ENCODE data around the gene RALB.
"Not testable (repeated sequence)": the region's sequence is repeated elsewhere in the genome, so short reads cannot be mapped to it uniquely, and the experiment has no call there.

The RALB gene

DNA sequence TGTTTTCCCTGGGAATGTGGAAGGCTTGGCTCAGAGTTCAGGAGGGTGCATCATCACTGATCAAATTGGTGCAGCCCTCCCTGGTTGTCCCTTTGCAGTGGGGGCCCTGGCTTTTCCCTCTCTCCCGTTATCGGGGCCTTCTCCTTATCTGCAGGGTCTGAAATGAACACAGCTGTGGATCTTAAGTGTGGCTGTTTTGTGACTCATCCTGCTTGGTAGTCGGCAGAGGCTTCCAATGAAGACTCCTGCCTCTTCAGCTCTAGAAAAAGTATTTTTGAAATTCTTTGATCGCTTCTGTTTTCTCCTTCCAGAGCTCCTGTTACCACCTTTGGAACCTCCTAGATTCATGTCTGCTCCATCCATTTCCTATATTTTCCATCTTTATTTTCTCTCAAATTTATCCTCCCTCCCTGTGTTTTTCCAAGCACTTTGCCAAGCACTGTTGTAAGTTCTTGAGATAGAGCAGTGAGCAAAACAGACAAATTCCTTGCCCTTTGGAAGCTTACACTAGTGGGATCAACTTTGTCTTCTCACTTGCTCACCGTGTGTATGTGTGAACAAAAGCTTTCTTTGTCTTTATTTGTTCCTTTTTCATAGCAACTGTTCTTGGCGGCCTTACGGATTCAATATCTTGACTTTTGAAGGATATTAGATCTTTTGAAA is 45.7 kb downstream of the RALB start:
- no peak for FAIRE-seq

DNA sequence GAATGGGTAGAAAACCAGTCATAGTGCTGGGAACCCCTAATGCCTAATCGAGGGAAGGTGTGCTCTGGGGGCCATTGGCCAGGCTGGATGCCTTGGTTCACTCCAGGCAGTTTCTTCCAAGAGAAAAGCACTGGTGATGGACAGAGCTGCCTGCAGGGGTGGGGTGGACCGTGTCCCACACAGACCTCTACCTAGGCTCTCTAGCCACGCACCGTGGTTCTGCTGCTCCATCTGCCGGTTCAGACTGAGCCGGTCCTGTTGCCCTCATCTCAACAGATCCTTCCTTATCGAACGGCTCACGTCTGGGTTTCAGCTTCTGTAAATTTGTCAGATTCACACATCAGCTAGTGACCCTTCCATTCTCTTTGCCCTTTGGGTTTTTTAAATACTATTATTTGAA is 46.4 kb downstream of the RALB start:
- no peak for FAIRE-seq

DNA sequence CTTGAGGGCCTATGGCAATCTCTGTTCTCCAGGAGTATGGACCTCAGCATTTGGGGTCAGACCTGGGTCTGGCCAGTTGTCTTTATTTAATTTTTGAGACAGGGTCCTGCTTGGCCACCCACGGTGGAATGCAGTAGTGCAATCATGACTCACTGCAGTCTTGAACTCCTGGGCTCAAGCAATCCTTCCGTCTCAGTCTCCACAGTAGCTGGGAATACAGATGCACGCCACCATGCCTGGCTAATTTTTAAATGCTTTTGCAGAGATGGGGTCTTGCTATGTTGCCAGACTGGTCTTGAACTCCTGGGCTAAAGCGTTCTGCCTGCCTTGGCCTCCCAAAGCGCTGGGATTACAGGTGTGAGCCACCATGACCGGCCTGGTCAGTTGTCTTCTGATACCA is 46.9 kb downstream of the RALB start:
- FAIRE-seq: no peak

DNA sequence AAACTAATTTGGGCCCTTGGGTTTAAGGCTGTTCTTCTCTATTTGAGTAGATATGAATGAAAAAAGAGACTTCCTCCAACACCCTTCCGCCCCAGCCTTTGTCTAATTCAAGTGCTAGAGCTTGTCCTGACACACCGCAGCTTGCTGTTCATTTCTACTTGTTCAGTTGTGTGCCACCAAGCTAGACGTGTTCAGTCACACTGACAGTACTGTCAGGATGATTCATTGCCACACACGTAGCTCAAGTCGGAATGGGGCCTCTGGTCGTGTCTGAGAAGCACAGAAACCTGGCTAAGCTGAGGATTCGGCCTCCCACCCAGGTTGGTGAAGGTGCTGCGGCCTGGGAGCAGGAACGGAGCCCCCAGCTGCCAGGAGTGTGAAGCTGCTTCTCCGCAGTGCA is 47.7 kb downstream of the RALB start:
- no peak for FAIRE-seq

DNA sequence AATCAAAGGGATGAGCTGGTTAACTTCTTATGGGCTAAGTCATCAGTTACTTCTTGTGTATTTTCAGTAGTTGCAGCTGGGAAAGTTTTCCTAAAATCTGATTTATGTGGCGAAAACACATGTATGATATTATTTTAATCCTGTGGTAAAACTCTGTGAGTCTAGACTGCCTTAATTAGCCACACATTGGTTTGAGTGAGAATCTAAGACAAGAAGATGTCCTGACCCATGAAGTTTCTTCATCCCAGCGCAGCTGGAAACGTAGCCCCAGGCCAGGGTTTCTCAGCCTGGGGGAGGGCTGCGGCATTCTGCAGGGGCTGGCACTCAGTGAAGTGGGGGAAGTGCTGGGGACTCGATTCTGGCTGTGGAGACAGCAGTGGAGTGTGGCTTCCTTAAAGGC is 48.6 kb downstream of the RALB start:
- no peak for FAIRE-seq

DNA sequence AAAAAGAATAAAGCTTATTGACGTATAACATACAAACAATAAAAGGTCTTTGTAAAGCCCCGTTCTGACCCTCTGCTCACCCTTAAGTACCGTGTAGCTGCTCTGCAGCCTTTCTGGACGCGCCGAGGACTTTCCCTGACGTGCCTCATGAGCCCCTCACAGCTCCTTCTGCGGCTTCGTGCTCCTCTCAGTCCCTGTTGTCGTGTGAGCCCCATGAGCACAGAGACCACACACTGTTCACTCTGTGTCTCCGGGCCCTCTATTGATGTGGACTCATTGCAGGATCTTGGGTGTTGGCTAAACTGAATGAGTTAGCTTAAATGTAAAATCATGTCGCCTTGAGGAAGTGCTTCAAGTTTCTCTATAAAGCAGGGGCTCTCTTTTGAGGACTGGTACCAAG is 49.6 kb downstream of the RALB start:
- no peak for FAIRE-seq

DNA sequence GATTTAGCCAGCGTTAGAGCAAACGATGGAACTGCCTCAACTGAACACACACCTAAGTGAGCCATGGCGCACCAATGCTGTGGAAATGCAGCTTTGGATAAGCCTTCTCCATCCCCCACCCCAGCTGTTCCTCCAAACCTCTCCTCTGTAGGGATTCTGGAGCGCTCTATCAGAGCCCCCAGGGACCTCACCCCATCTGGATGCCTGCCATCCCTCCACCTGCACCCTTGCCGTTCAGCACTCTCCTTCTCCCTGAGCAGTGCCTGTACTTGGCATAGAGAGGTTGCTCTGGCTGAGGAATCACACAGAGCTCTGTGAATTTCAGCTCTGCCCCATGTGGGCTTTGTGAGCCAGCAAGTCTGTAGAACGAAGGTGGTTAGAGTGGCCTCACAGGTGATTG is 50.5 kb downstream of the RALB start:
- no peak for FAIRE-seq

DNA sequence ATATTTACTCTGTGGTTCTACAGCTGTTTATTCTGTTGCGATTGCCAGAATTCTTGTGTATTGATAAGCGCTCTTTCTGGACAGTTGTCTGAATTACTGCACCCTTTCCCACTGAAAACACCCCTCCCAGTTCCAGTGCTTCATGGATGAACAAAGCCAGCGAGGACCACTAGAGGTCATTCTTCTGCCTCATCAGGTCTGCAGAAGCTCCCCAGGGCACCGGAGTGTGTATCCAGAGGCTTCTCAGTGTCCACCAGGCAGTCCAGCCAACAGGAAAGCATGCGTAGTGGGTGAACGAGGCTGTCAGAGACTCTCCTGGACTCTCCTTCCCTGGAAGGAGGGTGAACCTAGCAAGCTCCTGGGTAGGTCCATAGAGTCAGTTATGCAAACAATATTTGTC is 52.6 kb downstream of the RALB start:
- no peak for FAIRE-seq

DNA sequence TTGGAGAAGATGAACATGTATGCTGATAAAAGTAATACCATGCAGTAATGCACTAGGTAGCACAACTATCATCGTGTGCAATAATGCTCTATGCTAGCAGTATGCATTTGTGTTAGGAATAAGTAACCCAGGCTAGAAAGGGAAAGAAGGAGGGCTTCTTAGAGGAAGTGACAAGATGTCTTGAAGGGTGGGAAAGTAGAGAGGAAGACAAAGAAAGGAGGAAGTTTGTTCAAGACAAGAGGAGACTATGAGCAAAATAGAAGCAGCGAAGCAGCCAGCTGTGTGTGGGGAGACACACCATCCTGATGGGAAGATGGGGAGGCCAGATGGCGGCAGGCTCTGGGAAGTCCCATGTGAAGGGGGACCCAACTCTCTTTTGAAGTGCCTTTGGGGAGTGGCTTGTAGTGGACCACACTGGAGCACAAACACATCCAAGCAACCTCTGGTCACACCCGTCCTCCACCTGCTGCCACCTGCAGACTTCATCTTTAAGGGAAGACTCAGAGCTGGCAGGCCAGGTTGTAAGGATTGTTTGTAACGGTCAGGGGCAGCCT is 53.4 kb downstream of the RALB start:
- no peak for FAIRE-seq

DNA sequence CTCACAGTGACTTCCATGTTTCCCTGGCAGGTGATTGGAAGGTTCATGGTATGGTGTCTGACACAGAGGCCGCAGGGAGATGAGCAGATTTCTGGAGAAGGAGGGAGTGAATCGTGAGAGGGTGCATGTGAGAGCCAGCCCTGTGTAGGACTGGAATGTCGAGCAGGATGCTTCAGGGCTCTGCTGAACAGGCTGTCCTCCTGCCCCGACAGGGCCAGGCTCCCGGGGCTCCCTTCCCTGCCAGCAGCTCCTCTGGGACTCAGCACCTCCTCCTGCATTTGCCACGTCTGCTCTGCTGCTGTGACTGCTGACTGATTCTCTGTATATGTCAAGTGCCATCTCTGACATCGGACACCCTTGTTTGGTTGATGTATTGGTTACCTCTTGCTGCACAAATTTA is 54.8 kb downstream of the RALB start:
- FAIRE-seq: no peak

DNA sequence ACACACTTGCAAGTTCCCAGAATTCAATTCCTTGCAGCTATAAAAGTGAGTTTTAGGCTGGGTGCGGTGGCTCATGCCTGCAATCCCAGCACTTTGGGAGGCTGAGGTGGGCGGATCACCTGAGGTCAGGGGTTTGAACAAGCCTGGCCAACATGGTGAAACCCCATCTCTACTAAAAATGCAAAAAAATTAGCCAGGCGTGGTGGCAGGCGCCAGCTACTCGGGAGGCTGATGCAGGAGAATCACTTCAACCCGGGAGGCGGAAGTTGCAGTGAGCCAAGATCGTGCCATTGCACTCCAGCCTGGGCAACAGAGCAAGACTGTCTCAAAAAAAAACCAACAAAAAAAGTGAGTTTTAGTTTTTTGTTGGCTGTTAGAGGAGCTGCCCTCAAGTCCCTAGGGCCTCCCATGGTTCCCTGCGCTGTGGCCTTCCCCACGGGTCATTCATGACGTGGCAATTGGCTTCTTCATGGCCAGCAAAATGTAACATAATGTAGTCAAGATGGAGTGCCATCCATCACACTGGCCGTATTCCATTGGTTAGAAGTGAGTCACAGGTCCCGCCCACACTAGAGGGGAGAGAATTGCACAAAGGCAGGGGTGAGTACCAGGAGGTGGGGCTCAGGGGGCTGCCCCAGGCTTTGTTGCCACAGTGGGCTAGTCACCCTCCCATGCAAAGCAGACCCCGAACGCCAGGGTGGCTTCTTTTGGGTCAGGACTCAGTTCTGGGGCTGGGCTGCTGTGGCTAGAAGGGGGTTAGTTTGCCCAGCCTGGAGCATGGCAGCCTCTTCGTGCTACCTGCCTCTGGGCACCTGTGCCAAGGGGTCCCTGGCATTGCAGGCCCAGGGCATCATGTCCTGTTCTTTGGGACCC is 55.6 kb downstream of the RALB start:
- no peak for FAIRE-seq

DNA sequence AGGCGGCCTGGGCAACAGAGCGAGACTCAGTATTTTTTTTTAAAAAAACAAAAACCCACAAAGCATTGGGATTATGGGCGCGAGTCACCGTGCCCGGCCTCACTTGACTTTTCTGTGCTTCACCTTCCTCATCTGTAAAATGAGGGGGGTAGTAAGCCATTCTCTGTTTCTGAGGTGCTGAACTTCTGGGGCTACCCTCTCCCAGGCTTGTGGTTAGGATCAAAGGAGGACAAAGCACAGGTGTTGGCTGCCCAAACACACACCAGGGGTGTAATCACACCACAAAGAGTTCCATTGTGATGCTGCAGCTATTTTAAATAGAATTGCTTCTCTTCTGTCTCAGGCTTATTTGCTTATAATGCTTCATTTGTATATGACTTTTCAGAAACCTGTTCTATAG is 57.5 kb downstream of the RALB start:
- FAIRE-seq: no peak

DNA sequence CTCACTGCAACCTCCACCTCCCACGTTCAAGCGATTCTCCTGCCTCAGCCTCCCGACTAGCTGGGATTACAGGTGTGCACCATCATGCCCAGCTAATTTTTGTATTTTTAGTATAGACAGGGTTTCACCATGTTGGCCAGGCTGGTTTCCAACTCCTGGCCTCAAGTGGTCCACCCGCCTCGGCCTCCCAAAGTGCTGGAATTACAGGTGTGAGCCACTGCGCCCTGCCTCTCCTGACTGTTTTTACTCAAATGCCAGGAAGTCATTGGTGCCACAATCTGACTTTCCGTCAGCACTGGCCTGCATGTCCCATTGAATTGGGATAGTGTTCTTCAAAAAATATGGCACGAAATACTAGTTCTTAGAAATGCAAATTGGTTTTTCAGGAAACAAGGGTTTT is 58.2 kb downstream of the RALB start:
- not testable (repeated sequence) for FAIRE-seq

DNA sequence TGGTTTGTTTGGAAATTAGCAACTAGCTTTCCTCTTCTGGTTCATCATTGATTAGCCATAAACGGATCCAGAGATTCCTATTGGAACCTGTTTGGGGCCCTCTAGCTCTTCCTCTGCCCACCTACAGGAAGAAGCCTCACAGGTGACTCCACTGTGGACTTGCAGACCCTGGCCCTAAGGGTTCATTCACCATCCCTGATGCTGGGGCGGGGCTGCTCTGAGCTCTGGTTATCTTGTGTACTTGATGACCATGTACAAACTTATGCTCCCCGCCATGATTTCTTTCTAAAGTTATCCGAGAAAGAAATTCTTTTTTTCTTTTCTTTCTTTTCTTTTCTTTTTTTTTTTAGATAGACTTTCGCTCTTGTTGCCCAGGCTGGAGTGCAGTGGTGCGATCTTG is 59.4 kb downstream of the RALB start:
- no peak for FAIRE-seq

DNA sequence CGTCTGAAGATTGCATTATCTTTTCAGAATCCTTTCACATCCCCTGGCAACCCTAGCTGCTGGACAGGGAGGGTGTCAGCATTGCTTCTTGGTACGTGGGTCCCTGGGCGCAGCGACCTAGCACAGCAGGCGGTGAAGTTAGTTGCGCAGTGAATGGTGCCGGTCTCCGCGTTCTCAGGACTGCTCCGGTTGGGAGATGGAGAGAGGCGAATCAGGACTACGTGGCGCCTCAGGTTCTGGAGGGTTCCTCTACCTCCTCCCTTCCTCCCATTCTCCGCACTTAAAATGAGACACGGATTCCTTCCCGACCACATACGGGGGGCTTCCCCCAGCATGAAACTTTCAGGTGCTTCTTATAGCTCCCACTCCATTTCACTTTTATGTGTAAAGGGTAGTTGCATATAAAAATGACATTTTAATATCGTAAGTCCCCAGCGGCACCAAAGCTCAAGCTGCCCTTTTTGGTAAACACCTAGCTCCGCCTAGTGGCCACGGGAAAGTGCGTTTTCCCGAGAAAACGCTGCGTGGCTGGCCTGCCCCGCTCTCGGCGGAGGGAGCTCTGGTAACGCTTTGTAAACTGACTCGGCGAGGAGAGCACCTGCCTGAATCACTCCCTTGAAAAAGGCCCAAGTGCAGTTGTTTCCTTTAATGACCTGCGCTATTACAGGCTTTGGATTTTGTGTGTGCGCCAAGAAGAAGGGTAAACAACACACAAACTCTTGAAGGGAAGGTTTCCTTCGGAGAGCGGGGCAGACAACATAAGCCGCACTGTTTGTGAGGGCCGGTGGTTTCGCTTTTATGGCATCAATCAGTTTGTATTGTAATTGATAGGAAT is 60.4 kb downstream of the RALB start:
- FAIRE-seq: no peak

DNA sequence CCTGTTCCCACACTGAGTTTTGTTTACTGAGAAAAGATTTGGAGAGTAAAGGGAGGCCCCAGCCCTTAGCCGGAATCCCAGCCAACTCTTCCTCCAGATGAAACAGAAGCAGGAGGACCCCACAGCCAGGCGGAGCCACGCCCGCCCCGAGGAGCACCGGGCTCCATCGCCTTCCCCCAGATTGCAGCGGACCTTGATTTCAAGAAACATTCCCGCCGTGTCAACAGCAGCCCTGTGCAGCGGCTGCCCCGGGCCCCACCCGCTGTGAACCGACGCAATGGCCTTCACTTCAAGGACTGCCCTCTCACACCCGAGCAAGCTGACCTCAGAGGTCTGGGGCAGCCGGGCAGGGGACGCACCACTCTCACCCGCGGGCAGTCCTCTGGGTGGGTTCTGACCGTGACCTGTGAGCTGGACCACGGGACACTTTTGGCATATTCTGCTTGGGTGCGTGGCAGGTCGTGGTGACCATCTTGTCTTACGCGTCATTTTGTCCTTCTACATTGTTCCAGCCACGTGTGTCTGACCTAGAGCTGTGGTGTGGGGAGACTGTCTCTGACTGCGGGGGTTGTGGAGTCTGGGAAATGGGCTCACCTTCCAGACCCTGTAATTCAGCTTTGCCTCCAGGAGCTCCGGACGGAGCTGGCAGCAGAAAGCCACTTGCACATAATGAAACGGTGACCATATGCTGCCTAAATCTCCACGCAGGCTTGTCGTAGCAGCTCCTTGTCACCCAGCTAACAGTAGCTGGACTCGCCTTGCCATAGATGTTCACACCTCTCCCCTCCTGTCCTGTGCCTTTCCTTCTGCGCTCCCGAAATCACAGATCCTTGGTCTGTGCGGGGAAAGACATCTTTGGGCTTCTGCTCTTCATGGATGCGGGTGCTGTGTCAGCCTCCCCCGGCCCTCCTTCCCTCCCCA is 61.3 kb downstream of the RALB start:
- no peak for FAIRE-seq

DNA sequence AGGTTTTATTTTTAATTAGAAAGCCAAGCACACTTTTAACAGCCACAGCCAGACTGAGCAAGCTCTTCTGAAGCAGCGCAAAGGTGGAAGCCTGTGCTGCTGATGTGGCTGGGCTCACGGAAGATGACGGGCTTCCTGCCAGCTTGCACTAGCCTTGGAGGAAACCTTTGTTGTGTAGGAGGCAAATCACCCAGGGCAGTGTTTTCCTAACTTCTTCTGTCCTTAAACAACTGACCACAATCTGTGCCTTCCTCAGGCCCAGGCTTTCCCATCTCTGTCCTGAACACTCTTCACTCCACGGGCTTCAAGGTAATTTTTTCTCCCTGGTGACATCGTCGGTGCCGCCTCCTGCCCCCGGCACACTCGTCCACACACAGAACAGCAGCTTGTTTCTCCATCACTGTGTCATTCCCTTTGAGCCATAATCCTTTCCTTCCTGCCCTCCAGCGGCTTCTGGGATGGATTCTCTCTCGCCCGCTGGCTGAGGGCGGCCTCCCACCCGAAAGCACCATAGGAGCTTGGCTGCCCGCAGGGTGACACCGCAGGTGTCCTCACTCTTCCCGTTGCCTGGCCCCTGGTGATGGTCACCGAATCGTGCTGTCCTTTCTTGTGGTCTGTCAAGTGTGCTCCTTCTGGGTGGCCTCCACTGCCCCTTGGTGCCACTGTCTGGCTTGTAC is 62.2 kb downstream of the RALB start:
- FAIRE-seq: no peak

DNA sequence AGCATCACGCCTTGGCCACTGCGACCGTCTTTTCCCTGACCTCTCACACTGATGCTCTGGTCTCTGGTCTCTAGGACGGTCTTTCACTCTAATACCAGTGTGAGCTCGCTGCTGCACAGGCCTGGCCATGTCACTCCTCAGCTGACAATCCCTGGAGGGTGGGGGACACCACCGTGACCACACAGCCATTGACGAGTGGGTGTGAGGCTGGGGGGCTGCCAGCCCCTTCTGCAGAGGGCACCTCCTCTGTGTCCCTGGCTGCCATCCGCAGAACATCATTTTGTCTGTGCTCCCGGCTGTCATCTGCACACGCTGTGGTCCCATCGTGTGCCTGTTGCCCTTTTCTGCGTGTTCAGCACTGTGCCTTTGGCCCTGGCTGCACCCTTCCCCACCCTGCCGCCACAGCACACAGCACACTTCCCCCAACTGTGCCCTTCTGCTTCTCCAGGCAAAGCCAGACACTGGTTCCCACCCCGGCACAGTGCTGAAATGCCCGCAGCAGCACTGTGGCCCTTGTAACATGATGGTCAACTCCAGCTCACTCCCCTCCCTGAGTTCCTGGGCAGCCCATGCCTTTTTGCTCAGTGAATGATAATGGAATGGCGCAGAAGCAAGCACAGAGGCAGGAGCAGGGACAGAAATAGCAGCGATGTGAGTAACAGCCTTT is 62.8 kb downstream of the RALB start:
- no peak for FAIRE-seq

DNA sequence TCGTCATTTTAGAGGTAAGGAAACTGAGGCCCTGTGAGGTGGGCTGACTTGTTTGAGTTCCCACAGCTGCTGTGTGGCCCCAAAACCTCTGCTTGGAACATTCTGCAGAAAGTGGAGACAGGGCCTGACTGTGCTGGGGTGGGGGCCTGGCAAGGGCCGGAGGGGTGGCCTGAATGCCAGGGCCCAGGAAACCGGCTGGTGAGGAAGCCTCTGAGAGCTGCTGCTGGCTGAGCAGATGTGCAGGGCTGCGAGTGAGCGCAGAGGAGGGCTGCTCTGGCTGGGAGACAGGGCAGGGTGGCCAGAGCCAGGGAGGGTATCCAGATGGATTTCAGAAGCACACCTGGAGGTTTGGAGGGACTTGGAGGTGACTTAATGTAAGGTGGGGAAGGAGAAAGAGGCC is 63.4 kb downstream of the RALB start:
- no peak for FAIRE-seq

DNA sequence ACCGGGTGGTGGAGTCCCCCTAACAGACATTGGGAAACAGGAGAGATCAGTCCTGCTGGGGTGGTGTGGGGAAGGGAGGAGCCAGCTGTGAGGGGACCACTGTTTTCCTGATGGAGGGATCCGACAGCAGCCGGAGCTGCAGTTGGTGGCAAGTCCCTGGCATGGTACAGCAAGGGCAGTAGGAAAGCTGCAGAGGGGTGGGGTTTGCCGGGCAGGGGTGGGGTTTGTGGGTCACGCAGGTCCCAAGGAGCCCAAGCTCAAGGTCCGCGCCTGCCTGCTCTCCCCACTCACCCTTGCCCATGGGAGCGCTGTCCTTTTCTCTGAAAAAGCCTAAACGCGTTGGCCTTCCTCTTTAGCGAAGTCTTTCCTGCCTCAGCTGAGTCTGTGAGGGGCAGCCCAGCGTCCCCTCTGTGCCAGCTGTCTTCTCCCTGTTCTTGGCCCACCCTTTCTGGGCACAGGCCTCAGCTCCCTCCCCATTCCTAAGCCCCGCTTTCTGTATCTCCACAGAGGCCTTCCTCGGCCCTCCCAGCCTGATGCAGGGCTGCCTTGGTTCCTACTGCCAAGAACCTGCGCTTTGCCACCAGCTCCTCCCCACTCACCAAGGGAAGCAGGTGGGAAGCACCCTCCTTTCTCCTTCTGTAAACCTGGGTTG is 64.0 kb downstream of the RALB start:
- no peak for FAIRE-seq

DNA sequence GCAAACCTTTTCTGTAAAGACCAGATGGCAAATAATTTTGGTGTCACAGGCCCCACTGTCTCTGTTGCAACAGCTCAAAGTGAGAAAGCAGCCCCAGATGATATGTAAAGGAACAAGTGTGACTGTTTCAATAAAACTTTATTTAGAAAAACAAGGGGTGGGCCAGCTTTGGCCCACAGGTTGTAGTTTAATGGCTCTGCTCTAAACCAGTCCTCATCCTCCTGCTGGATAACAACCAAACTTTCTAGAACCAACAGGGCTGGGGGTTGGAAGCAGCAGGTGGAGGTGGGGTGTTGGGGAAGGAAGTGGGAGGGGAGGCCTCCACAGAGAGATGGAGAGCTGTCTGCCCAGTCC is 64.5 kb downstream of the RALB start:
- no peak for FAIRE-seq

Data from colon (tissue), 2 donors.